GM19328 (cell line): ENCODE data around the gene ARPC4.

ENCODE experiments used
- ATAC-seq: cut with Tn5 transposase; IDR thresholded peaks from one replicate; pipeline ENCODE4 v1.9.1; 2021; ENCODE audit warnings: mild to moderate bottlenecking, moderate library complexity; ENCODE audit not compliant: unreplicated experiment

Gene ARPC4

DNA sequence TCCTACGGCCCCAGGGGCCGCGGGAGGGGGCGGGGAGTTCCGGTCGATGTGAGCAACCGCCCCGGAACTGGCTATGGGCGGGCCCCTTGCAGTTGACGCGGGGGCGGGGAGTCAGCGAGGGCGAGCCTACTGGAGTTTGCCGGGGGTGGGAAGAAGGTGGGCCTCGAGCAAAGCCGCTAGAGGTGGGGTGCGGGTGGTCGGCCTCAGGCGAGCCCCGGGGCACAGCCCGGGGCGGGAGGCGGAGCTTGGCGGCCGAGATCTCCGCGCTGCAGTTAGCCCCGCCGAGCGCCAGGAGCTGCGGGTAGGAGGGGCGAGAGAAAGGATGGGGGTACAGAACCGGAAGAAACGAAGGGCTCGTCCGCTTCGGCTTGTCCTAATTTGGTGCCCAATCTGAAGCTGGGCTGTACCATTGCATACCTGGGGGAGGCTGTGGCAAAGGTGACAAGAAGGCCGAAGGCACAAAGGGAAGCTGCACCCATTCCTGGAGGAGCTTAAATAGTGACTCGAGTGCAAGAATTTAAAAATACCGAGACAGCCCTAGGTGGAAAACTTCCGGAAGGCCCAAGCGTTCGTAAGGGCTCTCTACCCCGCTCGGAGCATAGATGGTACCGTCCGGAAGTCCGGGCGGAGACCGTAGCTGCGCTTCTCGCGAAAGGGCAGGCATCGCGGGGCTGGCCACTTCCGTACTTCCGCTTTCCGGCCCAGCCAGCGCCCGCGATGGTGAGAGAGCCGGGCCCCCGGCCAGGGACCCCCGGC lies at the start of gene ARPC4, which contains the start of gene TADA3:
ARPC4 (plus strand) TSS at position 678 of the 756 bp plus-strand sequence; CDS start at position 718, 40 bp downstream.
TADA3 (minus strand) TSS at position 69 of the 756 bp plus-strand sequence. CDS start 1,007 bp downstream, outside the sequence.
- peak; percentile 69 for ATAC-seq

DNA sequence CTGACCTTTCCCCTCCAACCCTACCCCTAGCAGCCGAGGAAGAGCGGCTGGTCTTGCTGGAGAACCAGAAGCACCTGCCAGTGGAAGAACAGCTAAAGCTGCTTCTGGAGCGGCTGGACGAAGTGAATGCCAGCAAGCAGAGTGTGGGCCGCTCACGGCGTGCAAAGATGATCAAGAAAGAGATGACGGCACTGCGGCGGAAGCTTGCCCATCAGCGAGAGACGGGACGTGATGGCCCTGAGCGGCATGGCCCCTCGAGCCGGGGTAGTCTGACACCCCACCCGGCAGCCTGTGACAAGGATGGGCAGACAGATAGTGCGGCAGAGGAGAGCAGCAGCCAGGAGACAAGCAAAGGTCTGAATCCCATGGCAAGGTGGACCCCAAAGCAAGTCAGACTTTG lies 49.3 kb upstream of the ARPC4 start:
- no peak for ATAC-seq

DNA sequence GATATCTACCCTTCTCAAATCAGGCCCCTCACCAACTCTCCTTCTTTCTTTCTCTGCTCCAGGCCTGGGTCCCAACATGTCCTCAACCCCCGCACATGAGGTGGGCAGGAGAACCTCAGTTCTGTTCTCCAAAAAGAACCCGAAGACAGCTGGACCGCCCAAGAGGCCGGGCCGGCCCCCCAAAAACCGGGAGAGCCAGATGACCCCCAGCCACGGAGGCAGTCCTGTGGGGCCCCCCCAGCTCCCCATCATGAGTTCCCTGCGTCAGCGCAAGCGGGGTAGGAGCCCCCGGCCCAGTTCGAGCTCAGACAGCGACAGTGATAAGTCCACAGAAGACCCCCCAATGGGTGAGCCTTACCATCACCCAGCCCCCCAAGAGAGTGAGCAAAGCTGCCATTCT lies 48.7 kb upstream of the ARPC4 start:
- ATAC-seq, result no peak

DNA sequence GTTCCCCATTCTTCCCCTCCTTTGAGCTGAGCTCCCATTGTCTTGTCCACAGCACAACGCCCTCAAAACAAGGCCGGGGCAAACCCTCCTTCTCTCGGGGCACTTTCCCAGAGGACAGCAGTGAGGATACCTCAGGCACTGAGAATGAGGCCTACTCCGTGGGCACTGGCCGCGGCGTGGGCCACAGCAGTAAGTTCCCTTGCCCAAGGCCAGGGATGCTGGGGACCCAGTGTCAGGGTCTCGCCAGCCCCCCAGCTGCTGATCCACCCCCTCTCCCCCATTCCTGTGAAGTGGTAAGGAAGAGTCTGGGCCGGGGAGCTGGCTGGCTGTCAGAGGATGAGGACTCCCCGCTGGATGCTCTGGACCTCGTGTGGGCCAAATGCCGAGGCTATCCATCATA lies 47.4 kb upstream of the ARPC4 start:
- no peak for ATAC-seq

DNA sequence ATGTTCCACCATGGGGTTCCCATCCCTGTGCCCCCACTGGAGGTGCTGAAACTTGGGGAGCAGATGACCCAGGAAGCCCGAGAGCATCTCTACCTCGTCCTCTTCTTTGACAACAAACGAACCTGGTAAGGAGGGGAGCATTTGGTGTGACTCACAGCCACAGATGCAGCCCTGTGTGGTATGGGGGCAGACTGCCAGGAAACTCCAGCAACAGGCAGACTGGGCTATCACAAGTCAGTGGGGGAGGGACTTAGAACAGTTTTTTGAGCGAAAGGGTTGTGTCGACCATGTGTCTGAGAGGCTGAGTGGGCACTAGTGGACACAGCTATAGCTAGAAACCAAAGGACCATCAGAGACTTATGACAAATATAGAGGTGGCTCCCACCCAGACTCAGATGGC lies 46.6 kb upstream of the ARPC4 start:
- ATAC-seq, result no peak

DNA sequence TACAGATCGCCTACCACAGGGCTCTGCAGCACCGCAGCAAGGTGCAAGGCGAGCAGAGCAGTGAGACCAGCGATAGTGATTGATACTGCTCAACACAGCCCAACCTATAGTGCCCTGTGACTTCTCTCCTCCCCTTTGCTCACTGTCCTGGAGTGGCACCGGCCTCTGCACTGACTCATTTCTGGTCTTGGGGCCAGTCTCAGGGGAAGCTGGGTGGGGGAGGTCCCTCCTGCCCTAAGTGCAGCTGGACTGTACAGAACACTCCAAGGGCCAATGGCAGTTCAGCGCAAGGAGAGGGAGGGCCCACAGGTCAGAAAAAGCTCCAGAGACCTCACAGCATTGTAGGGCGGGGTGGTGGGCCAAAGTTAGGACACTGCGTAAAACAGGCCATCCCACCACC lies 45.6 kb upstream of the ARPC4 start:
- no peak for ATAC-seq

DNA sequence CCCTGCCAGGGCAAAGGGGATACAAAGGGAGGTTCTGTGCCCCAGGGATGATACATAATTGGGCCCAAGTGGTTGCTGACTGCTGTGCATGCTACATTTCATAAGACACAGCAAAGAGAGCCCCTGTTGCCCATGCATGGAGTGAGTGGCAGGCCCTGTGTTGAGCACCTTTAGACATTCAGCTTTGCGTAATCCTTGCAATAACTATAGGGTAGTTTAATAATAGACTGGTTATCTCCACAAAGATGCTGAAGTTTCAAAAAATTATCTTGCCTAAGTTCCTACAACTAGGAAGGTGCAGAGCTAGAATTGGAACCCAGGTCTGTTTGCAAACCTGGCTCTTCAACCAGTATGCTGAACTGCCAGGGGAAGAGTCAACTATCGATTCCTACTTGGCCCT lies 44.9 kb upstream of the ARPC4 start:
- no peak for ATAC-seq

DNA sequence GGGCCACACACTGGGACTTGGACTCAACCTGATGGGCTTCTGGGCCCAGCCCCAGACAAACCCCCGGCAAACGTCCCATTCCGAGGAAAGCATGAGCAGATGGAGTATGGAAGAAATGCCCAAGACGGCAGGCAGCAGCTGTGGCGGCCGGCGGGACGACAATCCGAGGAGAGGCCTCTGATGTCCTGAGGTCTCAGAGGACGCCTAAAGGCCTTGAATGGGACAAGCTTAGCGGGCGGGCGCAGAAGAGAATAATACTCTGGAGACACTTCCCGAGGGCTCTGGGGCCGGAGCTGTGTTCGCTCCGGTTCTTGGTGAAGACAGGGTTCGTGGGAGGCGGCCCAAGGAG lies 43.6 kb upstream of the ARPC4 start:
- no peak for ATAC-seq

DNA sequence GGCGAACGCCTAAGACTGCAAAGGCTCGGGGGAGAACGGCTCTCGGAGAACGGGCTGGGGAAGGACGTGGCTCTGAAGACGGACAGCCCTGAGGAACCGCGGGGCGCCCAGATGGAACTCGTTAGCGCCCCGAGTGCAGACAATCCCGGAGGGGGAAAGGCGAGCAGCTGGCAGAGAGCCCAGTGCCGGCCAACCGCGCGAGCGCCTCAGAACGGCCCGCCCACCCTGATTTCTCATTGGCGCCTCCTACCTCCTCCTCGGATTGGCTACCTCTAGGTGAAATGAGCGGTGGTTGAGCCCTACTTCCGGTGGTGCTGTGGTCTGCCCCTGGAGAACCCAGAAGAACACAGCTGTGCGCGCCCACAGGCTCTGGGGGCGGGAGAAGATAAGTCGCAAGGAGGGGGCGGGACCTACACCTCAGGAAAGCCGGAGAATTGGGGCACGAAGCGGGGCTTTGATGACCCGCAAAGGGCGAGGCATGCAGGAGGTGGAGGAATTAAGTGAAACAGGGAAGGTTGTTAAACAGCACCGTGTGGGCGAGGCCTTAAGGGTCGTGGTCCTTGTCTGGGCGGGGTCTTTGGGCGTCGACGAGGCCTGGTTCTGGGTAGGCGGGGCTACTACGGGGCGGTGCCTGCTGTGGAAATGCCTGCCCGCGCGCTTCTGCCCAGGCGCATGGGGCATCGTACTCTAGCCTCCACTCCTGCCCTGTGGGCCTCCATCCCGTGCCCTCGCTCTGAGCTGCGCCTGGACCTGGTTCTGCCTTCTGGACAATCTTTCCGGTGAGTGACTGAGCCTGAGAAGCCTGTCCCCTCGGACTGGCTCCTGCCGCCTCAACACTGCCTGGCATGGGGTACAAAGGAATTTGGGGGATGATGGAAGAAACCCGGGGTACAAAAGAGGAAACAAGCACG lies 43.0 kb upstream of the ARPC4 start, which contains the start of gene OGG1:
OGG1 (plus strand) TSS at position 308 of the 911 bp plus-strand sequence; CDS start at position 643, 335 bp downstream.
- ATAC-seq, result peak; percentile 92

DNA sequence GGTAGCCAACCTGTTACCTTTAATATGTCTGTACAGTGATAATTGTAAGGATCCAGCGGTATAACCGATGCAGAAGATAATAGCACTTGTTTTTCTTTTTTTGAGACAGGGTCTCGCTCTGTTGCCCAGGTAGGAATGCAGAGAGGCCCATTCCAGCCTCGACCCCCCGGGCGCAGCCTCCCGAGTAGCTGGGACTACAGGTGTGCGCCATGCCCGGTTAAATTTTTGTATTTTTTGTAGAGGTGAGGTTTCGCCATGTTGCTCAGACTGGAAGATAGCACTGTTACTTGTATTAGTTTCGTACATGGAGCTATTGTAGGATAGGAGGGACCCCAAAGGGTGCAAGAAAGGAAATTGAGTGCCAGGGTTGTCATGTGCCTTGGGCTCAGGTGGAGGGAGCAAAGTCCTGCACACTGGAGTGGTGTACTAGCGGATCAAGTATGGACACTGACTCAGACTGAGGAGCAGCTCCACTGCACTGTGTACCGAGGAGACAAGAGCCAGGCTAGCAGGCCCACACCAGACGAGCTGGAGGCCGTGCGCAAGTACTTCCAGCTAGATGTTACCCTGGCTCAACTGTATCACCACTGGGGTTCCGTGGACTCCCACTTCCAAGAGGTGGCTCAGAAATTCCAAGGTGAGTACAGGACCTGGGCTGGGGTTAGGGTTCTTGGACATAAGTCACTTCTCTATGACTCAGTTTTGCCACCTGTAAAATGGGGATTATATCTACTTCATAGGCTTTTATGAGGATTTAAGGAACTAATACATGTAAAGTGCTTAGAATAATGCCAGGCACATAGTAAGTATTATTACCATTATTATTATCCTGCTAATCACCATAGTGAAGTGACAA lies 42.1 kb upstream of the ARPC4 start:
- no peak for ATAC-seq

DNA sequence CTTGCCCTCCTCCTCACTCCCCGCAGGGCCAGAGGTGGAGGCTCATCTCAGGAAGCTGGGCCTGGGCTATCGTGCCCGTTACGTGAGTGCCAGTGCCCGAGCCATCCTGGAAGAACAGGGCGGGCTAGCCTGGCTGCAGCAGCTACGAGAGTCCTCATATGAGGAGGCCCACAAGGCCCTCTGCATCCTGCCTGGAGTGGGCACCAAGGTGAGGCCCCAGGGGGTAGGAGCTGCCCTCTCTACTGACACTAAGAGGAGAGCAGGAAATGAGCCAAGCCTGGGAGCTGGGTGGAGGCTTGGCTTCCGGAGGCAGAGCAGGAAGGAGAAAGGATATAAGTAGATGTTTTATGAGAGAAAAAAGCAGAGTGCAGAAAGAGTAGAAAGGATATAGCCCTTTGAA lies 38.2 kb upstream of the ARPC4 start:
- no peak for ATAC-seq

DNA sequence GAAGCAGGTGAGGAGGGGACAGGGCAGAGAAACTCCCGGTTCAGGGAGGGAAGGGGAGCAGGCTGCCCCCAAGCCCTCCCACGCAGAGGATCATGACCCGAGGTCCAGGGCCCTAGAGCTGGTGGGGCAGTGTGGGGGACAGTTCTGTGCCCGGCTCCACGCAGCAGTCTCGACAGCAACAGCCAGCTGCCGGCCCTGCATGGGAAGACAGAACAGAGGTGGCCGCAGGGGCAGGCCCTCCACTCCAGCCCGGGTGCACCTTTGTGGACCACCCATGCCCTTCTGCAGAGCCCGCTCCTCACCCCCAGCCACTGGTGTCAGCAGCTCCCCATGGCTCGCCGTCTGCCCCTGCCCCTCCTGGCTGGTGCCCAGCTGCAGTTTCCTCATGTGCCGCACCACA lies 35.5 kb upstream of the ARPC4 start:
- no peak for ATAC-seq

DNA sequence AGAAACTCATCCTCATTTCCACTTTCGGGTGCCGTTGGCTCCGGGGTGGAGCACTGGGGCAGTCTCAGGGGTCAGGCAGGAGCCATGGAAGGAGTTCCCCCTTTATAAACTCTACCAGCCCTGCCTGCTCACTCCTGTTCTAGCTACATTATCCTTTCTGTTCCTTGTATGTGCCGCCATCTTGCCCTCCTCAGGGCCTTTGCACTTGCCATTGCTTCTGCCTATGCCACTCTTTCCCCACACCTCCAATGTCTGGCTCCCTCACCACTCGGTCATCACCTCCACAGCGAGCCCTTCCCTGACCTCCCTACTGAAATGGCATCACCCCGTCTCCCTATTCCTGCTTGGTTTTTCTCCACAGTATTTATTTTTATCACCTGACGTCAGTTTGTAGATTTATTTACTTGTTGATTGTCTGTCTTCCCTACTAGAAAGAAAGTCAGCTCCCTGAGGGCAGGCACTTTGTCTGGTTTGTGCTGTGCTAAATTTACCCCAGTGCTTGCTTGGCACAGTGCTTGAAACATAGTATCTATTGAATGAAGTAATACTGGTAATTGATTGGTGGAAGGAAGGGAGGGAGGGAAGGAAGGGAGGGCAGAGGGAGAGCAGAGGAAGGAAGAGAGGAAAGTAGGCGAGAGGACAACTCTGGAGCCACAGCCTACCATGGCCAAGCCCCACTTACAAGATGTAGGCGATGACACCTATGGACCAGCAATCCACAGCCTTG lies 31.9 kb upstream of the ARPC4 start:
- no peak for ATAC-seq

DNA sequence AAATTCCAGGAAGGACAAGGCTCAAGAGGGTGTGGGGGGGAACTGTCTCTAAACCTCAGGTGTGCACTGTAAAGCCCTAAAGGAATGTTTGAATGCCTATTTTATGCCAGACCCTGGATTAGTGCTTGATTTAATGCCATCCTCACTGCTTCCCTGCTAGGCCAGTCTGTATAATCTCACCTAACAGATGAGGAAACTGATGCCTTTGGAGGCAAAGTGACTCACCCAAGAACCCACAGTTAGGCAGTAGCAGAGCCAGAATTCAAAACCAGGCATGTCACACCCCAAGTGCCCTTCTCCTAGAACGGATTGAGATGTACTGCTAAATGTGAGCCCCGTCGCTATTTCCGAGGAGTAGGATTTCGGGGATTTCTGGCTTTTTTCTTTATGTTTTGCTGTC lies 31.0 kb upstream of the ARPC4 start:
- ATAC-seq, result no peak

DNA sequence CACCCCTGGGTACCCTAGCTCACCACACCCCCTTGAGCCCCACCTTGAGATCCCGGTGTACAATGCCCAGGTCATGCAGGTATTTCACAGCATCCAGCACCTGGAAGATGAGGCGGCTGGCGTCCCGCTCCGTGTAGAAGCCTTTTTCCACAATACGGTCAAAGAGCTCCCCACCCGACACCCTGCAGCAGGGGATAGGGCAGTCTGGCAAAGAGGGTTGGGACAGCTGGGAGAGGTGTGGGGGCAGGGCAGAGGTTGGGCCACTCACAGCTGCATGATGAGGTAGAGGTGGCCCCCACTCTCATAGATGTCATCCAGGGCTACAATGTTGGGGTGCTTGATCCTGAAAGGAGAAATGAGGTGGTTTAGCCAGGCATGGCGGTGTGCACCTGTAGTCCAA lies 30.0 kb upstream of the ARPC4 start:
- ATAC-seq, result no peak

DNA sequence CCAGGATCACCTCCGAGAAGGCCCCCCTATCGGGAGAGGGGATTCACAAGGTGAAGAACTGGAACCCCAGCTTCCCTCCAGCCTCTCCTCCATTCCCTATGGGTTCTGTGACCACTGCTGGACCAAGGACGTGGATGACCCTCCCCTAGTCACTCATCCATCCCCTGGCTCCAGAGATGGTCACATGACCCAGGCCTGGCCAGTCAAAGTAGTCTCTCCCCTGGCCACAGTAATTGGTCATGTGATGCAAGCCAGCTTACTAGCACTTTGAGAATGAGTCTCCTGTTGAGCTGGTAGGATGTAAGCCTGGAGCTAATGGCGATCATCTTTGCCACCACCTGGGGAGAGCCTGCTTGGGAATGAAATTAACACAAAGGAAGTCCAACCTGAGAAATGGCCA lies 27.0 kb upstream of the ARPC4 start:
- no peak for ATAC-seq

DNA sequence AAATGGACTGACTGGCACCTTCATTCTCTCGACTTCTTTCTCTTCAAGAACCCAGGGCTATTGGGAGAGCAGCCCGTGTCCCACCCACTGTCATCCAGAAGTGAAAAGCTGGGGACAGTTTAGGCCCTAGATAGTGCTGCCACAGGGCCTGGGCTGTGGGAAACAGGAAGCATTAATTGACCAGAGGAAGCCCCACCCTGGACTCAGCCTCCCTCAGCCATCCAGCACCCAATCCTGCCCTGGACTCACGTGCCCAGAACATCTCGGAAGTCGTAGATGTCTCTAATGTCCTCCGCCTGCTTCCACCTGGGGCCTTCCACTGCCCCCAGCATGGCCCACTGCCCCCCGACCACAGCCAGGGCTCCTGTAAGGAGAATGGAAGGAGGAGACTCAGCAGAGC lies 25.5 kb upstream of the ARPC4 start:
- ATAC-seq, result no peak

DNA sequence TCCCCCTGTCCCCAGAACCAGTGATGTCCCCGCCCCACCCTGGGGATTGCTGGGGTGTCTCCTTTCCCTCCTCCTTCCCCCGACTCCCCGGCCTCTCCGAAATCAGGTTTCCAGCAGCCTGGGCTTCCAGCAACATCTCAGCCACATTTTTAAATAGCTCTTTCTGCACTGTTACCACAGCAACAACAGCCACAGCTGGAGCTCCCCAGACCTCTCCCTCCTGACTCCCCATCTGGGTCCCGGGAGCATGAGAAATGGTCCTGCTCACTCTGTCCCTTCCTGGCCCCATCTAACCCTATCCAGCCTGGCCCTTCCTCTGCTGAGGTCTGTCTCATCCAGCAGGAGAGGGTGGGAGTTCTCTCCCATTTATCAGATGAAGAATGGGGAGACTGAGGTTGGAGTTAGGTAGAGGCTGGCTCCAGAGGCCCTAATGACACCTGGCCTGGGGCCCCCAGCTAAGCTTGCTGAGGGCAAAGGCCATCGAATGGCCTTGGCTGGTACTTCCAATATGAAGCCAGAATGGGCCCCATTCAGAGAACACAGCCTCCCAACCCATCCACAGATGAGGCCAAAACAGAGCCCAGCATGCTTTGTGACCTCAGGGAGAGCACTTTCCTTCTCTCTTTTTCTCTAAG lies 24.6 kb upstream of the ARPC4 start:
- ATAC-seq, result no peak

DNA sequence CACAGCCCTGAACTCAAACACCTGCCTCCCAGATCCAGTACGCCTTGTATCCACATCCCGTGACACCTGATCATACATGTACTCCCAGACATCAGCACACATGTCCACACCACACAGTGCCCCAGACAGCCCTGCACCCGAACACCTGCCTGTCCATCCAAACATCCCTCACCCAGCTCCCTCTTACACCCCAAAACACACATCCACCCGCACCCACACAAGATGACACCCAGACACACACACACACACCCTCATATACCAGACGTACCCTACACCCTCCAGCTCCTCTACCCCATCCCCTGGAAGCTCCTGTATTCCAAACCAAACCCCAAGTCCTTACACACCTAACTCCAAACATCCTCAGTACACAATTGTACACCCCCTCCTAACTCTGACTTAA lies 23.9 kb upstream of the ARPC4 start:
- ATAC-seq, result no peak
